MG63 (cell line): ENCODE data around the gene MPEG1. TPM values are rescaled to one million over a fixed set of nuclear protein-coding genes. Genes with fewer than 3 reads are reported as not detected.

Source experiments
- DNase-seq: peaks from one replicate; pipeline ENCODE4 v3.0.0-alpha.2; 2020
- H3K27me3 ChIP-seq: fragments of 250-450 bp; sonication (Bioruptor Pico); 2 replicates; pipeline ENCODE4 v1.5.1; 2020; ENCODE audit warnings: mild to moderate bottlenecking, moderate library complexity
- H3K36me3 ChIP-seq: fragments of 250-450 bp; sonication (Bioruptor Pico); 2 replicates; pipeline ENCODE4 v1.5.1; 2020; ENCODE audit warnings: mild to moderate bottlenecking, moderate library complexity
- H3K4me3 ChIP-seq: fragments of 250-450 bp; sonication (Bioruptor Pico); 2 replicates; pipeline ENCODE4 v1.5.1; 2020; ENCODE audit warnings: mild to moderate bottlenecking, moderate library complexity
- H3K9me3 ChIP-seq: fragments of 250-450 bp; sonication (Bioruptor Pico); 2 replicates; pipeline ENCODE4 v1.5.1; 2020; ENCODE audit warnings: mild to moderate bottlenecking, moderate library complexity
- total RNA-seq: library from RNA; depleted of rRNA; stranded (reverse); fragments of >200 nt; shearing (Covaris generic); gene quantifications from 2 replicates; pipeline ENCODE4 v1.2.3, GENCODE V29; 2014; ENCODE audit warnings: low replicate concordance

The MPEG1 gene
- total RNA-seq, 1 experiment from 2014 or later, result not detected

GRCh38 chr11:59199546-59200422, 12.9 kb downstream of the MPEG1 start:
- Histone ChIP-seq H3K27me3 (no peaks in the 10 kb centered on the region), H3K36me3 (peaks cover 100% of the 10 kb centered on the region), H3K9me3 (no peaks in the 10 kb centered on the region), H3K4me3 (no peak overlapping the region)
- DNase-seq, result no peak

- DNase-seq, result no peak
- peaks cover 100% of the 10 kb centered on the region for H3K36me3 ChIP-seq
- no peaks in the 10 kb centered on the region for H3K9me3 ChIP-seq
- no peak overlapping the region for H3K4me3 ChIP-seq
- H3K27me3 ChIP-seq, result no peaks in the 10 kb centered on the region
Observed at GRCh38 chr11:59198726-59199125, 14.0 kb downstream of the MPEG1 start.

DNA sequence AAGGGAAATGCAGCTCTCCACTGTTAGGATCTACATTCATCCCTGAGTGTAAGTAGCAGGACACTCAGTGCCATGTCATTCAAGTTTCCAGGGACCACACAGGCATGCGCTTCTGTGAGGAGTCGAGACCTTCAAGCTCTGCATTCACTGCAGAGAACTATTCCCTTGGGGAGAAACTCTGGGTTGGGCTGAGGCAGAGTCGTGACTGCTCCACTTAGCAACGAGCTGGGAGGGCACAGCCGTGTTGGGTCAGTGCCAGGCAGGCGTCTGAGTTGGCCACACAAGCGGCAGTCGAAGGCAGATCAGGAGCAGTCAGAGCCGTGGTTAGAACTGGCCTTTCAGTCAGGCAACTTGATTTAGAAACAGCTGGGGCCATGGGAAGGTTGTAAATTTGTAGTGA, 14.7 kb downstream of the MPEG1 start:
- H3K9me3 ChIP-seq, result no peaks in the 10 kb centered on the region
- DNase-seq, result peak; percentile 58
- H3K27me3 ChIP-seq, result no peaks in the 10 kb centered on the region
- H3K4me3 ChIP-seq, result no peak overlapping the region
- H3K36me3 ChIP-seq, result peaks cover 100% of the 10 kb centered on the region

GRCh38 chr11:59196777-59197176, 15.9 kb downstream of the MPEG1 start:
- Histone ChIP-seq H3K4me3 (no peak overlapping the region), H3K9me3 (no peaks in the 10 kb centered on the region), H3K36me3 (peaks cover 100% of the 10 kb centered on the region), H3K27me3 (no peaks in the 10 kb centered on the region)
- DNase-seq, result no peak

DNA sequence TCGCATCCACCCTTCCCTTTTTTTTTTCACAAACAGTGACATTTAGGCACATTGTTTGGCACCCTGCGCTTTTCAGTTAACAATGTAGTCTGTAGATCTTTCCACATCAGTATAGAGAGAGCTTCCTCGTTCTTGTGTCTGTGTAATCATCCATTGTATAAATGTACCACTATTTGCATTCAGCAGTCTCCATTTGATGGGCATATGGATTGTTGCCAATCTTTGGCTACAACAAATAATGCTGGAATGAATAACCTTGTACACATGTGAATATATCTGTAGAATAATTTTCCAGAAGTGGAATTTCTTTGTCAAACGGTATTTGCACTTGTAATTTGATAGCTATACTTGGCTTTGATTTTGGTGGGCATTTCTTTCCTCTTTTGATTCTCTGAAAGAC, 17.1 kb downstream of the MPEG1 start:
- Histone ChIP-seq H3K9me3 (no peaks in the 10 kb centered on the region), H3K4me3 (no peak overlapping the region), H3K36me3 (peaks cover 100% of the 10 kb centered on the region), H3K27me3 (no peaks in the 10 kb centered on the region)
- no peak for DNase-seq

DNA sequence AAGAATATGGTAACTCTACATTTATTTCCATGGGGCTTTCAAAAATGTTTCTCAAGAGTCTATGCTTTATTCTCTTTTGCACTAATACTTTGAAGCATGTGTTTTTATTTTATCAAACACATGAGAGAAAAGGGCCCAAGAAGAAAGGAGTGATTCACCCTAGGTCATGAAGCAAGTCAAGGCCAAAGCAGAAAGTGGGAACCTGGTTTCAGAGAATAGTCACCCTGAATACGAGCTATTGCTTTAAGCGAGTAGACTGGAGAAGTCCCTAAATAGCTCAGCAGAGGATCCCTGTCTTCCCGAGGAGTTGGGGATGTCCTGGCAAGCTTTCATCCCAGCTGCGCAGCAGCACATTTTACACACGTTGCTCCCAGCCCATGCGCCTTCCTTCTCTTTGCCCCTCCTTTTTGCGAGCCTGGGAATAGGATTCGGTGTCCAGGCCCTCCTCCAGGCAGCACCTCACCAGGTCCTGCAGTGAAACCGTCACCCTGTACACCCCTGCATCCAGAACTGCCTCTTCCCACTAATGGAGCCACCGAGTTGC, 19.1 kb downstream of the MPEG1 start:
- Histone ChIP-seq H3K36me3 (peaks cover 100% of the 10 kb centered on the region), H3K27me3 (no peaks in the 10 kb centered on the region), H3K9me3 (no peaks in the 10 kb centered on the region), H3K4me3 (no peak overlapping the region)
- no peak for DNase-seq

- Histone ChIP-seq H3K36me3 (peaks cover 100% of the 10 kb centered on the region), H3K9me3 (no peaks in the 10 kb centered on the region), H3K27me3 (no peaks in the 10 kb centered on the region), H3K4me3 (no peak overlapping the region)
- no peak for DNase-seq
Observed at GRCh38 chr11:59192446-59193020, 20.2 kb downstream of the MPEG1 start.

DNA sequence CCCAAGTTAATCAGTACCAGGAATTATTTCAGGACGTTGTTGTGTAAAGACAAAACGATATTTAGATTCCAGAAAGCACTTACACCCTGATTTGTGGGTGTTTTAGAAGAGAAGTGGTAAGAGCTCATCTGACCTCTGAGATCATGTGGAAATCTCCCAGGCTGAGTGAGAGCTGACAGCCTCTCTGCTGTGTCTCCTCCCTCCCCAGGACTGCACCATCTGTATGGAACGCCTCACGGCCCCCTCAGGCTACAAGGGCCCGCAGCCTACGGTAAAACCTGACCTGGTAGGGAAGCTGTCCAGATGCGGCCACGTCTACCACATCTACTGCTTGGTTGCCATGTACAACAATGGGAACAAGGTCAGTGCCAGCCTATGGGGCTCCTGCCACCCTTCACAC, 20.8 kb downstream of the MPEG1 start:
- no peaks in the 10 kb centered on the region for H3K9me3 ChIP-seq
- H3K27me3 ChIP-seq, result no peaks in the 10 kb centered on the region
- H3K36me3 ChIP-seq, result peaks cover 100% of the 10 kb centered on the region
- H3K4me3 ChIP-seq, result no peak overlapping the region
- DNase-seq, result no peak

DNA sequence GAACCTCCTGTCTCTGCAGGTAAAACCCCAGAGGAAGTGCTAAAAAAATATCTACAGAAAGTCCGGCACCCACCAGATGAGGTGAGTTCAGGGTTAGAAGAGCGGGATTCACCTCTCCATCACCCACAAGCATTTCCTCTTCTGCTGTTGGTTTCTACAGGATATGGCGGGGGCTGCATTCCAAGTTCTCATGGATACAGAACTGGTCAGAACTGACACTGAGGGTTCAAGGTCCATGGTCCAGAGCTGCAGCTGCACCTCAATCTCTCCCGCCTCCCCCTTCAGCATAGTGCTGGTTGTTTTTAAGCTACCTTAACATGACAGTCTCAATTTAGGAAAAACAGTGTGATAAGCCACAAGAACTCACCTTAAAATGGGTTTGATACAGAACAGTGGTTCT, 21.6 kb downstream of the MPEG1 start:
- Histone ChIP-seq H3K9me3 (no peaks in the 10 kb centered on the region), H3K4me3 (no peak overlapping the region), H3K27me3 (no peaks in the 10 kb centered on the region), H3K36me3 (peaks cover 100% of the 10 kb centered on the region)
- DNase-seq, result no peak

GRCh38 chr11:59189986-59190385, 22.7 kb downstream of the MPEG1 start:
- no peaks in the 10 kb centered on the region for H3K27me3 ChIP-seq
- peaks cover 100% of the 10 kb centered on the region for H3K36me3 ChIP-seq
- no peaks in the 10 kb centered on the region for H3K9me3 ChIP-seq
- H3K4me3 ChIP-seq, result no peak overlapping the region
- DNase-seq, result no peak

DNA sequence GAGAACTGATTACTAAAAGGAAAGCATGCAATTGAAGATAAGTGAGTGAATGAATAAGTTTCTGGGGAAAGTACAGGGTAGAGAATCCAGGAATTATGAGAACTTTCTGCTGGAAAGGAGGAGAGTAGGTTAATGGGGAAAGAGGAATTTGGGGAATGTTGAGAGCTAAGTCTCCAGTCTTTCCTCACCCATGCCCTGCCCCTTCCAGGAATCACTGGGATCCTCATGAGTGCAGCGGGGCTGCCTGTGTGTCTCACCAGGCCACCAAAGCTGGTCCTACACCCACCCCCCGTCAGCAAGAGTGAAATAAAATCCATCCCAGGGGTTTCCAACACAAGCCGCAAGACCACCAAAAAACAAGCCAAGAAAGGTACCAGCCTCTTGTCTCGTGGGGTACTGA, 23.8 kb downstream of the MPEG1 start:
- no peak for DNase-seq
- Histone ChIP-seq H3K36me3 (peaks cover 100% of the 10 kb centered on the region), H3K4me3 (no peak overlapping the region), H3K27me3 (no peaks in the 10 kb centered on the region), H3K9me3 (no peaks in the 10 kb centered on the region)

- no peaks in the 10 kb centered on the region for H3K27me3 ChIP-seq
- peaks cover 100% of the 10 kb centered on the region for H3K36me3 ChIP-seq
- DNase-seq, result no peak
- no peaks in the 10 kb centered on the region for H3K9me3 ChIP-seq
- H3K4me3 ChIP-seq, result no peak overlapping the region
Observed at GRCh38 chr11:59187587-59187986, 25.1 kb downstream of the MPEG1 start.

GRCh38 chr11:59187035-59187434, 25.7 kb downstream of the MPEG1 start:
- Histone ChIP-seq H3K9me3 (no peaks in the 10 kb centered on the region), H3K36me3 (peaks cover 100% of the 10 kb centered on the region)
- DNase-seq, result no peak

GRCh38 chr11:59186130-59186594, 26.6 kb downstream of the MPEG1 start:
- Histone ChIP-seq H3K4me3 (no peak overlapping the region), H3K27me3 (no peaks in the 10 kb centered on the region), H3K9me3 (no peaks in the 10 kb centered on the region), H3K36me3 (peaks cover 100% of the 10 kb centered on the region)
- peak; percentile 20 for DNase-seq

More at GRCh38 chr11:59187035-59187434, 25.7 kb downstream of the MPEG1 start:
- Histone ChIP-seq H3K27me3 (no peaks in the 10 kb centered on the region), H3K4me3 (no peak overlapping the region)

DNA sequence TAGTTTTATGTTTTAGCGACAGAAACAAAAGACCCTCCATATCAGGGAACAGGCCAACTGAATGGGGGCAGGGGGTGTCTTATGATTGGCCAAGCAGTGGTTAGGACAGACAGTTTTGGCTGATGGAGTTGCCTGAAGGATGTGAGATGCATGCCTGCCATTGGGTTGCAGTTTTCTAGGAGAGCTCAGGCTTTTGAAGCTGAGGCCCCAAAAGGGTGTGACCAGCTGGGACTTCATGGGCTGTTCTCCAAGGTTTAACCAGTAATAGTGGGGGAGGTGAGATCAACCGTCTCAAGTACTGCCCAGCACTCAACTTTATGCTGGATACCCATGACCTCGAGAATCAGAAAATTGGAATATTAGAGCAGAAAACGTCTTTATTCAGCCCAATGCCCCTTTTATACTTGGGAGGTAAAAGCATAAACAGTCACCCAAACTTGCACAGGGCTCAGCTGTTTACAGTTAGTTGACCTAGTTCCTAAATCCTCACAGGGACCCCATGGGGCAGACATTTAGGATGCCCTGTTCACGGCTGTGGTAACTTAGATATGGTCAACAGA, 27.3 kb downstream of the MPEG1 start:
- DNase-seq, result no peak
- Histone ChIP-seq H3K27me3 (no peaks in the 10 kb centered on the region), H3K4me3 (no peak overlapping the region), H3K9me3 (no peaks in the 10 kb centered on the region), H3K36me3 (peaks cover 93% of the 10 kb centered on the region)

- no peak for DNase-seq
- Histone ChIP-seq H3K4me3 (no peak overlapping the region), H3K27me3 (no peaks in the 10 kb centered on the region), H3K9me3 (no peaks in the 10 kb centered on the region), H3K36me3 (peaks cover 87% of the 10 kb centered on the region)
Observed at GRCh38 chr11:59184691-59185339, 27.9 kb downstream of the MPEG1 start.

DNA sequence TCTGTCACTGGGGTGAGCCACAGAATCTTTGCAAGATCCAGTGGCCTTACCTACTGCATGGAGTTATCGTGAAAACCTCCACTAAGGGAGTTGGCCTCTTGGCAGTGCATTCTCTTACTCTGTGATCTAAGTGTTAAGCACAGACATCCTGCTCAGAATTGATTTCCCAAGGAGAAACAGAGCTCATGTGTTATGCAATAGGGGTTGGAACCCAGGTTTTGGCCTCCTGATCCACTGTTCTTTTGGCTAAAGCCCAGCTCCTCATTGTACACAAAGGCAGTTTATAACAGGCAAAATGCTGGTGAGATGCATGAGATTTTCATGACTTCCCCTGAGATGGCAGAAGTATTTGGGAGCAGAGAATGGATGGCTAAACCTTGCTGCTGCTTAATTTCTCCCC, 29.0 kb downstream of the MPEG1 start:
- peak; percentile 5 for DNase-seq
- H3K4me3 ChIP-seq, result no peak overlapping the region
- H3K36me3 ChIP-seq, result peaks cover 87% of the 10 kb centered on the region
- H3K27me3 ChIP-seq, result no peaks in the 10 kb centered on the region
- peaks cover 4% of the 10 kb centered on the region; the same call in 1 of the 2 replicates for H3K9me3 ChIP-seq
